Measurements from ENCODE around the gene AUTS2. TPM values are rescaled to one million over a fixed set of nuclear protein-coding genes. Genes with fewer than 3 reads are reported as not detected.

Gene AUTS2
- total RNA-seq, 1 donor from 2014 or later: 53.0 TPM

DNA sequence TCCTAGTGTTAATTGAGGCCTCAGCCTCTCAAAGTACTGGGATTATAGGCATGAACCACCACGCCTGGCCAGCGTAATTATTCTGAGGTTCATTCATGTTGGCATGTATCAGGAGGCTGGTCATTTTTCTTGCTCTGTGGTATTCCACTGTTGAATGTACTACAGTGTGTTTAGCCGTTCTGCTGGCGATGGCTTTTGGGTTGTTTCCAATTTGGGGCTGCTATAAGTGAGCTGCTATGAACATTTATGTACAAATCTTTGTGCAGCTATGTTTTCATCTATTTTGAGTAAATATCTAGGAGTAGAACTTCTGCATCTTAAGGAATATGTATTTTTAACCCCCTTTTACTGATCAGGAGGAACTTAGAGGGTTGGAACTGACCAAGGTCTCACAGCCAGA lies 145.8 kb downstream of the AUTS2 start:
- H3K36me3 ChIP-seq: no peaks in the 10 kb centered on the region
- H3K9me3 ChIP-seq: no peaks in the 10 kb centered on the region
- TF ChIP-seq POLR2AphosphoS5 (IDR thresholded peaks at IDR 0.05; ENCODE audit: insufficient read depth in 1 of 2, low read depth in 1 of 2): no peak
- TF ChIP-seq POLR2A (IDR thresholded peaks at IDR 0.05): no peak
- TF ChIP-seq, protein P1, sequence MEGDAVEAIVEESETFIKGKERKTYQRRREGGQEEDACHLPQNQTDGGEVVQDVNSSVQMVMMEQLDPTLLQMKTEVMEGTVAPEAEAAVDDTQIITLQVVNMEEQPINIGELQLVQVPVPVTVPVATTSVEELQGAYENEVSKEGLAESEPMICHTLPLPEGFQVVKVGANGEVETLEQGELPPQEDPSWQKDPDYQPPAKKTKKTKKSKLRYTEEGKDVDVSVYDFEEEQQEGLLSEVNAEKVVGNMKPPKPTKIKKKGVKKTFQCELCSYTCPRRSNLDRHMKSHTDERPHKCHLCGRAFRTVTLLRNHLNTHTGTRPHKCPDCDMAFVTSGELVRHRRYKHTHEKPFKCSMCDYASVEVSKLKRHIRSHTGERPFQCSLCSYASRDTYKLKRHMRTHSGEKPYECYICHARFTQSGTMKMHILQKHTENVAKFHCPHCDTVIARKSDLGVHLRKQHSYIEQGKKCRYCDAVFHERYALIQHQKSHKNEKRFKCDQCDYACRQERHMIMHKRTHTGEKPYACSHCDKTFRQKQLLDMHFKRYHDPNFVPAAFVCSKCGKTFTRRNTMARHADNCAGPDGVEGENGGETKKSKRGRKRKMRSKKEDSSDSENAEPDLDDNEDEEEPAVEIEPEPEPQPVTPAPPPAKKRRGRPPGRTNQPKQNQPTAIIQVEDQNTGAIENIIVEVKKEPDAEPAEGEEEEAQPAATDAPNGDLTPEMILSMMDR (IDR thresholded peaks at IDR 0.05): no peak
- no peak overlapping the region for H3K27ac ChIP-seq
- DNase-seq (ENCODE audit: extremely low spot score in 2 of 2): no peak
- peaks cover 9% of the 10 kb centered on the region for H3K4me1 ChIP-seq
- intact Hi-C loops (cut with DNase I): no loop called here
- no peaks in the 10 kb centered on the region for H3K27me3 ChIP-seq
- no peak overlapping the region for H3K4me3 ChIP-seq

DNA sequence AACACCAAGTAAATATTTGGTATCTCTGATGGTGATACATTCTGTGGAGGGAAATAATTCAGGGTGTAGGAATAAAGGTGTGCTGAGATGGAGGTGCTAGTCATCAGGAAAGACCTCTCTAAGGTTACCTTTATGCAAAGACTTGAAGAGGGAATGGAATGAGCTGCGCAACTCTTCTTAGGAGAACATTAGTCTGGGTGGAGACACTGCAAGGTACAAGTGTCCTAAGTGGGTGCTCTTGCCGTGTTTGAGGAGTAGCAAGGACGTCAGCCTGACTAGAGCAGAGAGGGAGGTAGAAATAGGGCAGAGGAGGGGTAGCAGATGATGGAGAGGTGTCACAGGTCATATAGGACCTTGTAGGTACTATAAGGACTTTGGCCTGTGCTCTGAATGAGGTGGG lies 148.1 kb downstream of the AUTS2 start:
- Histone ChIP-seq H3K27me3 (no peaks in the 10 kb centered on the region), H3K27ac (no peak overlapping the region), H3K4me3 (no peak overlapping the region), H3K4me1 (no peaks in the 10 kb centered on the region), H3K9me3 (no peaks in the 10 kb centered on the region), H3K36me3 (no peaks in the 10 kb centered on the region)
- intact Hi-C loops (cut with DNase I): no loop called here
- TF ChIP-seq POLR2A (IDR thresholded peaks at IDR 0.05): no peak
- TF ChIP-seq, protein P1 (IDR thresholded peaks at IDR 0.05): no peak
- TF ChIP-seq POLR2AphosphoS5 (IDR thresholded peaks at IDR 0.05; ENCODE audit: insufficient read depth in 1 of 2, low read depth in 1 of 2): no peak
- no peak for DNase-seq (ENCODE audit: extremely low spot score in 2 of 2)

DNA sequence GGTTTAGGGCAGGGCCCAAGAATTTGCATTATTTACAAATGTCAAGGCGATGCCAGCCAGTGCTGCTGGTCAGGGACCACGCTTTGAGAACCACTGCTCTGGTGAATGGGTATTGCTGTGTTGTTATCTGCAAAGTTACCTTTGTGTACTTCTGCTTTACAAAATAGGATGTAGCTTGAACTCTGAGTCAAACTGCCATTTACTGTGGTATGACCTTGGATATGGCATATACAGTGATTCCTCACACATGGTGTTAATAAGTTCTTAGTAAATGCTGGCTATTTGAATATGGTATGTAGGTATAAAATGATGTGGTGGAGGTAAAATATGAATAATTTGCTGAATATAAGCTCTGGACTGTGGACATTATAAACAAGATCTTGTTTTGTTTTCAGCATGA lies 148.9 kb downstream of the AUTS2 start:
- Histone ChIP-seq H3K4me3 (no peak overlapping the region), H3K27me3 (no peaks in the 10 kb centered on the region), H3K36me3 (no peaks in the 10 kb centered on the region), H3K27ac (no peak overlapping the region), H3K9me3 (no peaks in the 10 kb centered on the region), H3K4me1 (no peaks in the 10 kb centered on the region)
- DNase-seq (ENCODE audit: extremely low spot score in 2 of 2): no peak
- no peak for TF ChIP-seq POLR2A (IDR thresholded peaks at IDR 0.05)
- TF ChIP-seq, protein P1 (IDR thresholded peaks at IDR 0.05): no peak
- TF ChIP-seq POLR2AphosphoS5 (IDR thresholded peaks at IDR 0.05; ENCODE audit: insufficient read depth in 1 of 2, low read depth in 1 of 2): no peak
- intact Hi-C loops (cut with DNase I): no loop called here

DNA sequence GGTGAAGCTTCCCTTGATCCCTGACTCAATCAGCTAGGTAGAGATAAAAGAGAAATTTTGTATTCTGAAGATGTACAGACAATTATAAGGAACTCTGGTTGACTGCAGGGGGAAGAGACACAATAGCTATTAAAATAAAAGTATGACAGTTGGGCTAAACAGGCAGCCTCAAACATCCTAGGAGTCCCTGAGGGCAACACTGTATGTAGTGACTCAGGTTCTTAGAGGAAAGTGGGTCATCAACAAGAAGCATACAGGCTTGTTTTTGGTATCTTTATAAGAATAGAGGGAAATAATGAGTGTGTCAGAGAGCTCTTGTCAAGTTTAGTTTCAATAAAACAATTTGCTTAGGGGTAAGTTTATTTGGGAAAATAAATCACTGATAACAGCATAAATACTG lies 150.3 kb downstream of the AUTS2 start:
- no peak overlapping the region for H3K4me3 ChIP-seq
- no peak overlapping the region for H3K27ac ChIP-seq
- DNase-seq (ENCODE audit: extremely low spot score in 2 of 2): no peak
- TF ChIP-seq POLR2A (IDR thresholded peaks at IDR 0.05): no peak
- no peak for TF ChIP-seq POLR2AphosphoS5 (IDR thresholded peaks at IDR 0.05; ENCODE audit: insufficient read depth in 1 of 2, low read depth in 1 of 2)
- TF ChIP-seq, protein P1 (IDR thresholded peaks at IDR 0.05): no peak
- H3K4me1 ChIP-seq: no peaks in the 10 kb centered on the region
- H3K9me3 ChIP-seq: no peaks in the 10 kb centered on the region
- intact Hi-C loops (cut with DNase I): no loop called here
- H3K27me3 ChIP-seq: no peaks in the 10 kb centered on the region
- H3K36me3 ChIP-seq: no peaks in the 10 kb centered on the region

DNA sequence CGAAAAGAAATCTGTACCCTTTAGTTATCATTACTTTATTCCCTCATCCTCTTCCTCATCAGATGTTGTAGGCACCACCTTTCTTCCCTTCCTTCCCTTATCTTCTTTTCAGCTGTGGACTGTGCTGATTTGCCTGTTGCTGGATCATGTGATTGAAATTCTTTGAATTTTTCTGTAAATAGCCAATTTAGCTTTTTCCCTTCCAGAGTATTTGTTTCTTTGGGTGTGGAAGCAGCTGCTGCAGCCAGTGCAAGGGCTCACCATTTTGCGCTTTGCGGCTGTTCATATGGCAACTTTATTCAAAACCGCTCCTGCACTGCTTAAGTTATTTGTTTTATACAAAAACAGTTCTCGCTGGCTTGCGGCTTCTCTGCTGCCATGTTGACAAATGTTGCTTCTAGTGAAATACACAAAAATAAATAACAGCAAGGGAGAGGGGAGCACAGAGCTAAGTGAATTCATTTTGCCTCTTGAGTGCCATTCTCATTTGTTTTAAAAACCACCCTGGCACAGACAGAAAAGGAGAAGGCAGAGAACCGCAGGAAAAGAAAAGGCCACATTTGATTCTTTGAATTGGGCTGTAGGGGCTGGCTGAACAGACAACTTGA lies 151.2 kb downstream of the AUTS2 start:
- Histone ChIP-seq H3K27ac (no peak overlapping the region), H3K9me3 (no peaks in the 10 kb centered on the region), H3K27me3 (no peaks in the 10 kb centered on the region), H3K36me3 (no peaks in the 10 kb centered on the region), H3K4me3 (no peak overlapping the region), H3K4me1 (no peaks in the 10 kb centered on the region)
- intact Hi-C loops (cut with DNase I): no loop called here
- DNase-seq (ENCODE audit: extremely low spot score in 2 of 2): no peak
- no peak for TF ChIP-seq POLR2A (IDR thresholded peaks at IDR 0.05)
- TF ChIP-seq, protein P1 (IDR thresholded peaks at IDR 0.05): no peak
- no peak for TF ChIP-seq POLR2AphosphoS5 (IDR thresholded peaks at IDR 0.05; ENCODE audit: insufficient read depth in 1 of 2, low read depth in 1 of 2)

Measured in vagina (tissue), 2 donors.